Adrenal gland (tissue), 5 donors: ENCODE measurements around the gene RBM8A.

Experiments used
- CTCF ChIP-seq, 6 experiments: fragments of 450-650 bp in 4 of 6; fragments of 200-600 bp in 2 of 6; sonication (generic) in 1 of 6; IDR thresholded peaks; 1 replicate in 5 of 6; 2 replicates in 1 of 6; pipeline versions ENCODE4 v1.5.1 to v1.8.0; 2016 to 2021; ENCODE audit warnings: antibody characterized with exemption in 6 of 6, mild to moderate bottlenecking in 2 of 6, moderate library complexity in 1 of 6
- POLR2A ChIP-seq, 2 donors: fragments of 450-650 bp; IDR thresholded peaks; one replicate each; pipeline ENCODE4 v1.6.1; 2017; ENCODE audit warnings: antibody characterized with exemption in 2 of 2, mild to moderate bottlenecking in 2 of 2, moderate library complexity in 1 of 2
- donor health status: DM: no; HTN: no; CAD: no.

GRCh38 chr1:145956361-145956760, 29.1 kb upstream of the RBM8A start:
- TF ChIP-seq POLR2A (IDR thresholded peaks at IDR 0.05), result no peak
- no peak for TF ChIP-seq CTCF (IDR thresholded peaks at IDR 0.05)
